GM19023 (cell line): Measurements from ENCODE around the gene CHD2.
"Not testable (repeated sequence)": the region's sequence is repeated elsewhere in the genome, so short reads cannot be mapped to it uniquely, and the experiment has no call there.

ENCODE experiments used
- ATAC-seq: cut with Tn5 transposase; IDR thresholded peaks from one replicate; pipeline ENCODE4 v1.9.1; 2021; ENCODE audit warnings: mild to moderate bottlenecking, moderate library complexity; ENCODE audit not compliant: unreplicated experiment

The CHD2 gene

DNA sequence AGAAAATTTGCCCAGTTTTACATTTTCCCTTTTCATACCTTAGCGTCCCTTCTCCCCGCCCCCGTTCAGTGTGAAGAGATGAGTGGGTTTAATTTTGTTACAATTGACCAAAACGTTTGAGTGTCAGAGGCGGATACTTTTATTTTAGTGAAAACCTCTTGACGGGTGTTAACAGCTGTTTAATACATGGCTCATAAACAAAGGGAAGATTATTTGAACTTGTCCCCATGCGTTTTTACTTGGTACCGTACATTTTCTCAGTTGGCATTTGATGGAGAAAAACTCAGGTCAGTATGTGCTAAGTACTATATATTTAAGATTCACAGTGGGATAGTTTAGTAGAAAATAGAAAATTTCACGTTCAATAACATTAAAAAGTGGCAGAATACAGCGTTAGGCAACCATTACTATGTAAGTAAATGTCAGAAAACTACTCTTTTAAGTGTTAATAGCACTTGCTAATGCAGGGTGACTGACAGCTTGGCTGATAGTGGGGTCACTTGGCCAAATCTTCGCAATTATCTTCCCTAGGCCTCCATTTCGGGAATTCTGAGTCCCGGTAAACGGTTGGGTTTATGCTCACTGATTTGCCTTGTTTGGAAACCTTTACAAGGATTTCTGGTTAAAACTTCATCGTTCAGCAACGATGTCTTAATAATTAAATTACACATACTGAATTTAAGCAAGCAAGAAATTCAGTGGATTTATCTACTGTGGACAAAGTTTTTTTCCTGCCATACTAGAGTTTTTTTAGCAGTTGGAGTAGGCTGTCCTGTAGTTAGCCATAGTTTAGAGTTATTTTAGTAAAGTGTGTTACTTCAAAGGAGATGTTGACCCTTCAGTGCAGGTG is 4.8 kb downstream of the CHD2 start:
- ATAC-seq: no peak

DNA sequence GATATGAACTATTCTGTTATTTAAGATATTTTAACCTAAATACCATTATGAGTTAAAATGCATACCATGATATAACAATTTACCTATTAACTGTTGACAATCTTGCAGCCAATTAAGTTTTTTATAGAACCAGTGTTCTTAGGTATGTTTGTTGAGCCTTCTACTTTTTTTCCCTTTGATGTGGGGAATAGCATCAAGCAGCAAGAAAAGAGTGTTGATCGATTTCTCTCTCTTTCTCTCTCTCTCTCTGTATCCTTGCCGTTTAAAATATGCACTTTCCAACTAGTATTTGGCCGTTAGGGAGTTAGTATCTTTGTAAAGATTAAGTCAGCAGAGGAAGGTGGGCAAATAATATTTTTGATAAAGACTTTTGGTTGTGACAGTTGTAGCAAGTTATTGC is 5.9 kb downstream of the CHD2 start:
- no peak for ATAC-seq

DNA sequence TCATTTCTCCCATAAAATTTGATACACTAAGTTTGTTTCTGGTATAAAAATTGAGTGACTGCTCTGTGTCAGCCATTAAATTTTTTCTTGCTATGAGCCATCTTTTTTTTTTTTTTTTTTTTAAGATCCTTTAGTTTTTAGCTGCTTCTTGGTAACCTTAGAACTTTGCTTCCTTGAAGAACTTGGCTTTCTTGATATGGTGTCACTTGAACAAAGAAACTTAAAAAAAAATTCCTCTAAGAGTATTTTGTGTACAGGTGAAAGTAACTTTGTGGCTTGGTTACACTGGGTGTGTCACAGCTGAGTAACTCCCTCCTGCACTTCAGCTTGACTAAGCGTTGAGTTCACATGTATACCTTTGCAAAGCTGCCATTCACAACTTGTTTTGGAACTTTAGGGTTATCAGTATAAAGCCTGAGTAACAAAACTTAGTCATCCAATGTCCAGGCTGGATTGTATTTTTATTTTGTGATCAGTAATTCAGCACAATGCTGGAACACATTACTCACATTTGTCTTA is 6.5 kb downstream of the CHD2 start:
- peak; percentile 24 for ATAC-seq

DNA sequence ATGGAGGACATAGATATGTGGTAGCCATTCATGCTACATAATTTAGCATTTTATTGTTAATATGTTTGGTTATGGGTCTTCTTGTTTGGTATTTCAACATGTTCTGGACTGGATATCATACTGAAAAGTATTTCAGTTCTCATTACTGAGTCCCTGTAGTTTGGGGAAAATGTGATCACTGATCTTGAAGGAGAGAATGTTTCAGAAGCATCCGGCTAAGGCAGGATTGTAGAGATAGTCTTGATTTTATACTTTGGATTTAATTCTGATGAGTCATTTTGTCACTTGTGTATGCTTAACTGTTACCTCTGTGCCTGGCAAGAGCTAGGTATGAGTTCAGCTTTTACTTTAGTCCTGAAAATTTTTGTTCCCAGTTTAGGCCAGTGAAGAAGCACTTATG is 7.1 kb downstream of the CHD2 start:
- ATAC-seq: no peak

DNA sequence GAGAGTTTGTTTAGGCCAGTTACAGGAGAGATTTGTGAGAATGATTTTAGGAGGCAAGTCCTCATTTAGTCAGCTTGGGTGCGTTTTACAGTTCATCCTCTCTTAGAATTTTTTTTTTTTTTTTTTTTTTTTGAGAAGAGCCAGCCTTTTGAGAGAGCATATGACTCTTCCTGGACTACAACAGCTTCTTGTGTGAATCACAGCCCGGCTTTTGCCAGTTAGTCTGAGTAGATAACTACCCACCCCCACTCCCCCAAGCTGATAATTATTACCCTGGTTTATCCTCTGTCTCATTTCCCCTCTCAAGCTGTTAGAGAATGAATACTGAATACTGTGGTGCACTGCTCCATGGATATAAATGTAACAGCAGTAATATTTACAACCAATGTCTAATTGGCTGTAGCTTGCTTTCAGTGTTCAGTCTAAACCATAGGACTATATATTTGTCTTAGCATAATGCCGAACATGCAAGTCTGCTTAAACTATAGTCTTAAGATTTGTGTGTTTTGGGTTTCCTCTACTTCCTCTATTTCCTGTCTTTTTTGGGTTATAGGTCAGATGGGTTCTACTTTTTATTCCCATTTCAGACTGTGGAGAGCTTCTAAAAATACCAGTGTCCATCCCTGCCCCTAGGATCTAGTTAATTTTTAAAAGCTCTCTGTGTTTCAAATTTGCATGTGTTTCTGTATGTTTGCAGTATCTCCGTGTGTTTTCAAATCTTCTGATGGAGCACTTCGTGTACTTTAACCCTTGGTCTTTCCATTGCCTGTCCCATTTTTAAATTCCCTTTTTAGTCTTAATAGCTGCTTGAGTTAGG is 8.0 kb downstream of the CHD2 start:
- ATAC-seq: no peak

DNA sequence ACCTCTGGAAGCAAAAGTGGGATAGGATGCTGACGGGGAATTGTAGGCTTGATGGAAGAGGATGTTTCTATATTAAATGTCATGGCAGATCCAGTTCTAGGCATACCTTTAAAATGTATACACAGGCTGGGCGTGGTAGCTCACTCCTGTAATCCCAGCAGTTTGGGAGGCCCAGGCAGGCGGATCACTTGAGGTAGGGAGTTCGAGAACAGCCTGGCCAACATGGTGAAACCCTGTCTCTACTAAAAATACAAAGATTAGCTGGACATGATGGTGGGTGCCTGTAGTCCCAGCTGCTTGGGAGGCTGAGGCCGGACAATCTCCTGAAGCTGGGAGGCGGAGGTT is 8.6 kb downstream of the CHD2 start:
- no peak for ATAC-seq

DNA sequence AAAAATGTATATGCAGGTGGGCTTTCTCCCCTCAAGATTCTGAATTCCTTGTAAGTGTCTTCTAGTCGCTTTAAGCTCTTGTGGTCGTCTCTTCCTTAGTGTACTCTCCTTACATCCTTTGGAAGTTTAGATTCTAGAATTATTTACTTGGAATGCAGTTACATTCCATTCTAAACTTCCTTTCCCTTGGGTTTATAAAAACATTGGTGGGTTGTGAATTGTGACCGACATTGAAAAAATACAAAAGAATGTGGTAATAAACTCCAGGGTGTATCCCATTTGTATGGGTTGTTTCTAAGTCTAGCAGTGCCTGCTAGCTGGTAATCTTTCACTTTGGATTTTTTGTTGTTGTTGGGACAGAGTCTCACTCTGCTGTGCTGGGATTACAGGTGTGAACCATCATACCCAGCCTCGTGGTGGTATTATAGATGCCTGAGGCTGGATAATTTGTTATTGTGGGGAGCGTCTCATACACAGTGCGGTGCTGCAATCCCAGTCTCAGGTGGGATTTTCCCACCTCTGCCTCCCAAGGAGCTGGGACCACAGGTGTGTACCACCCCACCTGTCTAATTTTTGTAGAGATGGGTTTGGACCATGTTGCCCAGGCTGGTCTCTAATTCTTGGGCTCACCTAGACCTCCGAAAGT is 9.1 kb downstream of the CHD2 start:
- no peak for ATAC-seq

DNA sequence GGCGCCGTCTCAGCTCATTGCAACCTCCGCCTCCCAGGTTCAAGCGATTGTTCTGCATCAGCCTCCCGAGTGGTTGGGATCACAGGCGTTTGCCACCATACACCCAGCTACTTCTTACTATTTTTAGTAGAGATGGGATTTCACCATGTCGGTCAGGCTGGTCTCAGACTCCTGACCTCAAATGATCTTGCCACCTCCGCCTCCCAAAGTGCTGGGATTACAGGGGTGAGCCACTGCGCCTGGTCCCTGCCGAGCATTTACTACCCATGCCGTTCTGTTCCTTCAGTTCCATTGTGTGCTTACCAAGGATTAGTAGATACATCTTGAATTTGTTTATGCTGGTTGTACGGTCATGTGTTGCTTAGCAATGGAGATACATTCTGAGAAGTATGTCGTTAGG is 10.3 kb downstream of the CHD2 start:
- ATAC-seq: no peak

DNA sequence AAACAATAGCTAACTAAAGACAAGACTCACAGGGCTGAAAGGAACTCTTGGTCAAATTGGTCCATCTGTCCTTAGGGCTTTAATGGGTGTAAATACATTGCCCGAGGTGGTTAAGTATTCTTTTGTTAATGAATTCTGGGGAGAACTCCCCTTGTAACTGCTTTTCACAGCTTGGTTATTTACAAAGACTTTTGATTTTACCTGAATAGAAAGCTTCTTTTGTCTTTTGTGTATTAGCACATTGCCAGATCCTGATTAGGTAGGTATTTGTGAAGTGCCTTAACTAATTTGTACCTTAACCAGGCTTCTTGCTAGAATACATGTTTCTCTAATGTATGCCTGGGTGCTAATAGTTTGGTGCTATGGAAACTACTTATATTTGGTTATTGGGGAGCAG is 14.0 kb downstream of the CHD2 start:
- no peak for ATAC-seq

DNA sequence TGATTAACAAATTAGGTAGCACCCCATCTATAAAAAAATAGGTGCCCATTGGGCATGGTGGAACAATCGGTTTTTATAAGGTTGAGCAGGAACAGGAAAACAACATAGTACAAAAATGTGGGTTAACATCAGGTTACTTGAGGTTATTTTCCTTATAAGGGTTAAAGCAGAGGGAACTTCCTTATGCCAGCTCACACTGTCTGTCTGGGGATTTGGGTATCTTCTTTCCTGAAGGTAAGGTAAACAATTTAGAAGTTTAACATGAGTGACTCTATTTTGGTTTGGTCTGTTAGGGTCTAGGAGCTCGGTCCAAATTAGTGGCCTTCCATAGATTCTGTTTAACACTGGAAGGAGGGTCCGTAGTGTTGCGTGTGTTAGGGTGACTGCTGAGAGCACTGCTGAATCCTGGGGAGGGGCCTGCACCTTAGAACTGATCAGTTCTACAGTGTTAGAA is 14.7 kb downstream of the CHD2 start:
- no peak for ATAC-seq

DNA sequence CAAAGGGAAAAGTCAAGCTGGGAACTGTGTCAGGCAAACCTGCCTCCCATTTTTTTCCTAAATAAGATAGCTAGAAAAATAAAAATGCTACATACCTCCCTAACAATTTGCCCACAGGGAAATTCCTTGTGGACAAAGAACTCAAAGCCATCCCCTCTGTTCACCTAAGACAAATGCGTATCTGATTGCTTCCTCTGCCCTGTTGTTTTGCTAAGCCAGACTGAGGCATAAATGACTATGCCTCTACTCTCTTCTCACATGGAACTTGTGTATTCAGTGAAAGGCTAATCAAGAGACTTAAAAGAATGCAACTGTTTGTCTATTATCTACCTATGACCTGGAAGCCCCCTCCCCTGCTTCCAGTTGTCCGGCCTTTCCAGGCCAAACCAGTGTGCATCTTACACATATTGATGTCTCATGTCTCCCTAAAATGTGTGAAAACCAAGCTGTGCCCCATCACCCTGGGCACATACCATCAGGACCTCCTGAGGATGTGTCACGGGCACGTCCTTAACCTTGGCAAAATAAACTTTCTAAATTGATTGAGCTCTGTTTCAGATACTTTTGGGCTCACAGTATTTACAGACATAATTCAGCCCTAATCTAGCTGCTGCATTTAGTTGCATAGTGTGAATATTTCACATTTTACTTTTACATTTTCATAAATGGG is 15.8 kb downstream of the CHD2 start:
- ATAC-seq: no peak

DNA sequence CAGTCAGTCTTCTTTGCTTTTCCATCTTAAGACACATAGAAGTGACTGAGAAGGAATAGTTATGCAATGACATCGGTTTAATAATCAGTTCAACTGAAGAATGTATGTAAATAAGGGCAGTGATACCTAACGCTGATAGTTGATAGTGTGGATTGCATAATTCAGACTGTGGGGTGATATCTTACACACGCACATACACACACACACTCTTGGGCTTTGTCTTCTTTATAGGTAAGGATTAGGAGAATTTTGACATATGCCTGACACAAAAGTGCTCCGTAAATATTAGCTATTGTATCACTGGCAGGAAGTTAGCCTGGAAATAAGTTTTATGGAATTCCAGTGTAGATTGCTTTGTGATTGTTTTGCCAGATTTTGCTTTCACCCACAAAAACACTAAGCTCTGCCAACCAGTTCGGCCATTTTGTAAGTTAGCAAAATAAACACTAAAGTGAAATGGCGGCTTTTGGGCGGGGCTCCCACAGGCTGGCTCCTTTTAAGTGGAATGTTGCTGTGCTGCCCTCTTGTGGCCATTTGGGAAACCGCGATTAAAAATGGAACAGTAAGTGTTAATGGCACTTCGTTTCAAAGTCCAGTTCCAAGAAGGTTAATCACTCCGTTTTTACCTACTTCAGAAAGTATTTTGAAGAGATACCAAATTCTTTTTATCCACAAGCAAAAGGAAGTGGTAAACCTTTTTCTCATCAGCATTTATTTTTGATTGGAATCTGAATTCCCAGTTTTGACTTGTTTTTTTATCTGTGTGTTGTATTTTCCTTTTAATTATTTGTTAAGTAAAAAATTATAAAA is 17.7 kb downstream of the CHD2 start:
- ATAC-seq: no peak

DNA sequence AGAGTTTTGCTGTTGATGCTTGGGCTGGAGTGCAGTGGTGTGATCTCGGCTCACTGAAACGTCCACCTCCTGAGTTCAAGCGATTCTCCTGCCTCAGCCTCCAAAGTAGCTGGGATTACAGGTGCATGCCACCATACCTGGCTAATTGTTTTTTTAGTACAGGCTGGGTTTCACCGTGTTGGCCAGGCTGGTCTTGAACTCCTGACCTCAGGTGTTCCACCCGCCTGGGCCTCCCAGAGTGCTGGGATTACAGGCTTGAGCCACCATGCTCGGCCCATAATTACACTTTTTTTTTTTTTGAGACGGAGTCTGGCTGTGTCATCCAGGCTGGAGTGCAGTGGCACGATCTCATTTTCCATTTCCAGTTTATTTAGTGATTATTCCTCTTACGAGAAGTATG is 18.8 kb downstream of the CHD2 start:
- not testable (repeated sequence) for ATAC-seq

DNA sequence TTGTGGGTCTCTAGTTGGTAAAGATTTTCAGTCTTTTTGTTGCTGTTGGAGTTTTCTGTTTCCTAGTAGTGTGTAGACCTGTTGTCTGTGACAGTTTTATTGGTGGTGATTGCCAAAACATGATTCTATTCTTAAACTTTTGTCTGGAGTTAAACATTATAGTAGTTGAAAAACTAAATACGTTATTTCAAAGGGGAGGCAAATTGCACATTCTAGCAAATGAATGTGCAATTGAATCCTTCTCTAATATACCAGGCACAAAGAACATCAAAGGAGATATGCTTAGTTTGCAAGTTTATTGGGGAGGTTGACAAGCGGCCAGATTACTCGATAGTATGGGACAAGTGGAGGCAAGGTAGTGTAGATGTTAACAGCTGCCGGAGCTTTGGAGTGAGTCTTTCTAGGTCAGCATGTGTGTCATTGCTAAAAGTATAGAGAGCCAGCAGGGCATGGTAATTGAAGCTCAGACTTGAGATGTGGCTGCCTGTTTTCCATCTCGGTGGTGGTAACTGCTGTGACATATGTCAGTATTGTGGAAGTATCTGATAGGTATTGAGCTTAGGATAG is 20.6 kb downstream of the CHD2 start:
- ATAC-seq: no peak

DNA sequence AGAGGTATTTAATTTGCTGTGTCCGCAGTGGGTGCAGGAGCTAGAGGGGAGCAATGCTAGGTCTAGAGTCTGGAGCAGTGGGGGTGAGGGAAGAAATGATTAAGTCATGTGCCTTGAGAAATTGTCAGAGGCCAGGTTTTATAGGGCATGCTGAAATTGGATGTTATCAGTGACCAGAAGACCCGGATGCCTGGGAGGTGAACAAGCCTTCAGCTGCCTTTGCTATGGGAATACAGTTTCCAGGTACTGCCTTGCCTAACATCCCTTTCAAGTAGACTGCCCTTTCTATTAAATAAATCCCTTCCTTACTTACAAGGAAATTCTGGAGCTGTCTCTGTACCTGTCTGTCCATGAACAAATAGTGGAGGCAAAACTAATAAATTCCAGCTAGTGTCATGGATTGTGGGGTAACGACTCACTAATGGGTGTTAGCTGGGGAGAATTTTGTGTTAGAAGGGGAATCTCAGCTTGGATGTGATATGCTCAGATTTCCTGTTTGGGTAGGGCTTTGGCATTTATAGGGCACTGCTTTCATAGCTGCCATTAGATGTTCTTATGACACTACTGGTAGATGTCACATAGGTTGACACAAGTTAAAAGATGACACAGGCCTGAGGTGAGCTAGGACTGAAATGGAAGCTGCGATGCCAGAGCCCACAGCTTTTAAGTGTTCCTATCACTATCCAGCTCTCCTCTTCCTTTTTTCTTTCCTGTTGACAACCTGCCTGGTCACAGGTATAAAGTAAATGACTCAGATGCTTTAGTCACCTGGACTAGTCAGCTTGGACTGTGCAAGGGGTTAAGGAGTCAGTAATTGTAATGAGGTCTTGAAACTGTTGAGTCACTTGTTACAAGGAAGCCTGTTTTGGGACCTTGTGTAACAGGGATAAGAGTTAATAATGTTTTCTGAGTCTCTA is 21.3 kb downstream of the CHD2 start:
- no peak for ATAC-seq

DNA sequence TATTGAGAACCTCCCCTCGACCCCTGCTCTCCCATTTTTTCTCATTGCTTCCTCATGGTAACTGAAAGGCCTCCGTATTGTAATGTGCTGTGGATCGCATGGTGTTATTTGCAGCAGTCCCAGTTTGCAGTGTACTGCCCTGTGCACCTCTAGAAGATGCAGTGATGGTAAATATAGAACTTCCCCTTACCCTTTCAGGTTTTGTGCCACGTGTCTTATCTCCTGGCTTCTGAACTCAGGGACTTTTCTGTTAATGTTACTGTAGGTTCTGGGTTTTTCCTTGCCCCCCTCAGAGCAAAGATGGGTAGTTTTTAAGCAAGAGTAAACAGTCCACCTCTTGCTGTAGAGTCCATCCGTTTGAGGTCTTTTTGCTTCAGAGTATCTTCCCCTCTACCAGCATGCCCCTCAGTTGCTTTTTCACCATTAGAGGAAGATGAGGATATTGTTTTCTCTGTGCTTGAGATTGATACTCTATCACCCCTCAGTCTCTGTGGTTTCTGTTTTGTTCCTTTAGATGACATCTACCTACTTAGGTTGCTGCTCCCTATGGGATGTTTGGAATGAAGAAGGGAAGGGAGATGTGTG is 22.4 kb downstream of the CHD2 start:
- no peak for ATAC-seq

DNA sequence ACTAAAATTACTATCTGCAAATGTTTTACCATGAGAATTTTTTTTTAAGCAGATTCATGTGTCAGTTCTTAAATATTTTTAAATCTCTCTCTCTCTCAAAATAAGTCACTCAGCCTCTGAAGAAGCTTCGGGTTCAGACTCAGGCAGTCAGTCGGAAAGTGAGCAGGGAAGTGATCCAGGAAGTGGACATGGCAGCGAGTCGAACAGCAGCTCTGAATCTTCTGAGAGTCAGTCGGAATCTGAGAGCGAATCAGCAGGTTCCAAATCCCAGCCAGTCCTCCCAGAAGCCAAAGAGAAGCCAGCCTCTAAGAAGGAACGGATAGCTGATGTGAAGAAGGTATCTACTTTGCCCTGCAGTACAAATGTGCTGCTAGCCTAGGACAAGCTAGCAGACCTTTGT is 24.1 kb downstream of the CHD2 start:
- ATAC-seq: no peak

DNA sequence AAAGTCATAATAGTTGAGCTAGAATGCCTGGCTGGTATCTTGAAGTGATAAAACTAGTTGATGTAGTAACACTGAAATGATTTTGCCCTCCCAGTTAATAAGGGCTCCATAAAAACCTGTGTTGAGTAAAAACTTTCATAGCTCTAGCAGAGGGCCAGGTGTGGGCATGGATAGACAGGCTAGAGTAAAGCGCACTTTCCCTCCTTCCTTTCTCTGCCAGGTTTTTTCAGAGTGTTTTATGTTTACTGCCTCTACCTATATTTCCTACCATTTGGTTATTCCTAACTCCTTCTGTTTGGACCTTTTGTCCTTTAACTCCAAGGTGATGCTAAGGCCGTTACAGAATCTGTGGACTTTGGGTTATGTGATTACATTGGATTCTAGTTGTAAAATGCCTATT is 25.3 kb downstream of the CHD2 start:
- ATAC-seq: no peak
